Prostate gland (tissue), 2 donors: Measurements from ENCODE around the gene RFT1. TPM values are rescaled to one million over a fixed set of nuclear protein-coding genes. Genes with fewer than 3 reads are reported as not detected.

Source experiments
- DNase-seq: peaks from one replicate; pipeline ENCODE4 v3.0.0-alpha.2; 2019; ENCODE audit warnings: low spot score
- H3K27ac ChIP-seq, 2 donors: fragments of 200-600 bp; sonication (generic); 2 replicates each; pipeline ENCODE4 v1.5.1; 2017 to 2019
- H3K27me3 ChIP-seq: fragments of 200-600 bp; sonication (generic); replicated peaks from 2 replicates; pipeline ENCODE4 v1.5.1; 2019; ENCODE audit not compliant: insufficient read depth
- H3K36me3 ChIP-seq, 2 donors: fragments of 200-600 bp; sonication (generic); 1 replicate in 1 of 2; 2 replicates in 1 of 2; pipeline versions ENCODE4 v1.5.1 to v1.8.1; 2017 to 2019
- H3K4me1 ChIP-seq: fragments of 200-600 bp; sonication (generic); replicated peaks from 2 replicates; pipeline ENCODE4 v1.5.1; 2019
- H3K4me3 ChIP-seq, 2 donors: fragments of 200-600 bp; sonication (generic); 2 replicates each; pipeline ENCODE4 v1.5.1; 2017 to 2019
- H3K9me3 ChIP-seq: fragments of 200-600 bp; sonication (generic); 2 replicates; pipeline ENCODE4 v1.5.1; 2017
- POLR2A ChIP-seq: fragments of 450-650 bp; IDR thresholded peaks from one replicate; pipeline ENCODE4 v1.6.1; 2016; ENCODE audit warnings: antibody characterized with exemption, mild to moderate bottlenecking
- POLR2AphosphoS5 ChIP-seq: sonication (generic); formaldehyde crosslinking; IDR thresholded peaks from one replicate; pipeline ENCODE4 v1.6.1; 2017; ENCODE audit warnings: antibody characterized with exemption
- WGBS: methylation state at CpG from one replicate; pipeline ENCODE4 v1.1.5; 2018; 5-methylcytosine and 5-hydroxymethylcytosine counted together
- intact Hi-C: fragments of 100-400 bp; cut with DNase I; formaldehyde crosslinking; loops from one replicate; pipeline ENCODE4 v1.14.2; 2022
- total RNA-seq, 2 donors: library from RNA; depleted of rRNA; stranded (reverse); fragments of >200 nt; gene quantifications; one replicate each; pipeline ENCODE4 v1.1.0, GENCODE V29; 2016
- TF ChIP-seq, protein P1 (sequence below), 4 experiments: fragments of 200-600 bp in 2 of 4; fragments of 450-650 bp in 2 of 4; sonication (generic) in 2 of 4; IDR thresholded peaks; 1 replicate in 3 of 4; 2 replicates in 1 of 4; pipeline ENCODE4 v1.5.1; 2016 to 2019; ENCODE audit warnings: antibody characterized with exemption in 4 of 4, mild to moderate bottlenecking in 2 of 4, moderate library complexity in 2 of 4

RFT1 gene
- total RNA-seq, 2 donors from 2014 or later = 10.3 to 31.1 TPM

DNA sequence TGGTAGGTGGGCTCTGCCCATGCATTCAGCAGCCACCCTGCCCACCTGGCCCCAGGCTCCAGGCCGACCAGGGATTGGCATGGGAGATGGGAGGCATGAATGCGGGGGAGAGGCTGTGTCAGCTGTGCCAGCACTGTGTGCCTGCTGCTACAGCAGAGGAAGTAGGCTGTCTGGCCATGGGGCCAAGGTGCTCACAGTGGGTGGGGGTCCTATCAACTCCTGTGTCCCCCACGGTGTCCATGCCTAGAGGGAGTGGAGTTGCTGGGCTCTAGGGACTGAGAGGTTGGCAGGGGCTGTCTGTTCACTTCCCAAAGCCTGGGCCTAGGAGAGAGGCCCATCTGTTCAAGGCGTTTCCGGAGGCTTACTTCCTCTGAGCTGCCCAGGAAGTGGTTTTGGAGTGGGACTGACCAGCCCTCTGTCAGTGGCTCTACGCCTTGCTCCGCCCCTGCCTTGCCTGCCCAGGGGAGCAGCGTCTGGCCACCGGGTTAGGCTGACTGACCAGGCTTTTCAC, 36.6 kb upstream of the RFT1 start:
- Histone ChIP-seq H3K36me3 (no peaks in the 10 kb centered on the region), H3K4me1 (peaks cover 40% of the 10 kb centered on the region), H3K9me3 (no peaks in the 10 kb centered on the region), H3K27me3 (no peaks in the 10 kb centered on the region), H3K4me3 (no peak overlapping the region), H3K27ac (peak overlapping the region in 1 of 2 donors; percentile 95)
- no peak for DNase-seq
- 56% methylated on average over 9 of the region's 9 CpGs for WGBS
- TF ChIP-seq, protein P1, sequence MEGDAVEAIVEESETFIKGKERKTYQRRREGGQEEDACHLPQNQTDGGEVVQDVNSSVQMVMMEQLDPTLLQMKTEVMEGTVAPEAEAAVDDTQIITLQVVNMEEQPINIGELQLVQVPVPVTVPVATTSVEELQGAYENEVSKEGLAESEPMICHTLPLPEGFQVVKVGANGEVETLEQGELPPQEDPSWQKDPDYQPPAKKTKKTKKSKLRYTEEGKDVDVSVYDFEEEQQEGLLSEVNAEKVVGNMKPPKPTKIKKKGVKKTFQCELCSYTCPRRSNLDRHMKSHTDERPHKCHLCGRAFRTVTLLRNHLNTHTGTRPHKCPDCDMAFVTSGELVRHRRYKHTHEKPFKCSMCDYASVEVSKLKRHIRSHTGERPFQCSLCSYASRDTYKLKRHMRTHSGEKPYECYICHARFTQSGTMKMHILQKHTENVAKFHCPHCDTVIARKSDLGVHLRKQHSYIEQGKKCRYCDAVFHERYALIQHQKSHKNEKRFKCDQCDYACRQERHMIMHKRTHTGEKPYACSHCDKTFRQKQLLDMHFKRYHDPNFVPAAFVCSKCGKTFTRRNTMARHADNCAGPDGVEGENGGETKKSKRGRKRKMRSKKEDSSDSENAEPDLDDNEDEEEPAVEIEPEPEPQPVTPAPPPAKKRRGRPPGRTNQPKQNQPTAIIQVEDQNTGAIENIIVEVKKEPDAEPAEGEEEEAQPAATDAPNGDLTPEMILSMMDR (IDR thresholded peaks at IDR 0.05) = no peak
- TF ChIP-seq POLR2AphosphoS5 = no peak
- TF ChIP-seq POLR2A = no peak
- intact Hi-C loops = no loop called here

DNA sequence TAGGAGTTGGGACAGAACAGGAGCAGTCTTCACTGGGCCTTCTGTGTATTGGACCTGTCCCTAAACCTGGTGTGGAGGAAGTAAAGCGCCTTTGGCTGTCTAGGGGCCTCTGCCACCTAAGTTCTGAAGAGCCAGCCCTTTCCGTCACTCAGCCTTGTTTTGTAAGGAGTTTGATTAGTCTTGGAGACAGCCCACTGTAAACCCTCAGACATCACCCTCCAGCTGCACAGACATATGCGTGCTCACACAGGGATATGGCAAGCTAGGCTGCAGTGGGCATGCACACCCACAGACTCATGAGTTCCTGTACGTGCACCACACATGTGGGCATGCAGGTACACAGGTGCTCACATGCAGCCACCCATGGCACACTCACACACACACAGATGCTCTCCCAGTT, 36.0 kb upstream of the RFT1 start:
- H3K27me3 ChIP-seq = no peaks in the 10 kb centered on the region
- no peaks in the 10 kb centered on the region for H3K9me3 ChIP-seq
- H3K27ac ChIP-seq = peak overlapping the region in 1 of 2 donors; percentile 95
- peaks cover 40% of the 10 kb centered on the region for H3K4me1 ChIP-seq
- intact Hi-C loops = no loop called here
- no peak overlapping the region for H3K4me3 ChIP-seq
- no peaks in the 10 kb centered on the region for H3K36me3 ChIP-seq
- no peak for DNase-seq
- 88% methylated on average over 4 of the region's 4 CpGs for WGBS
- no peak for TF ChIP-seq POLR2A
- TF ChIP-seq, protein P1 (IDR thresholded peaks at IDR 0.05) = no peak
- TF ChIP-seq POLR2AphosphoS5 = no peak

DNA sequence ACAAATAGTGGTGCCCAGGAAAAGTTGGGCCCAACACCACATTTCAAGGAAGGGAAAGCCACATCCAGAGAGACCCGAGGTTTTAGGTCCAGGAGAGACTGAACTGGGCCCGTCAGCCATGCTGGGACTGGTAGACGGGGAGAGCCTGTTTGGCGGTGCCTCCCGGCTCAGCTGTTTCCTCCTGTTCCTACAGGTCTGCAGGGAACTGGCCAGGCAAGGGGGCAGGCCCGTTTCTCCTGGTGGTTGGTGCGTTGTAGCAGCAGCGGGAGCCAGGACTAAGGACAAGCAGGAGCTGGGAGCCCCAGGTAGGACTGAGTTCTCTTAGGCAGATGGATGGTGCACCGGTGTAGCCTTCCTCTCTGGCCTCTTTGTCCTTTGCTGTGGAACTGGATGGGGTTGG, 34.7 kb upstream of the RFT1 start:
- no peaks in the 10 kb centered on the region for H3K9me3 ChIP-seq
- no peaks in the 10 kb centered on the region for H3K27me3 ChIP-seq
- peak; percentile 77 for DNase-seq
- peak; percentile 72 for TF ChIP-seq POLR2AphosphoS5
- TF ChIP-seq, protein P1 (IDR thresholded peaks at IDR 0.05) = peak in 1 of 4 experiments; percentile 15
- no peak for TF ChIP-seq POLR2A
- peaks cover 42% of the 10 kb centered on the region for H3K4me1 ChIP-seq
- H3K36me3 ChIP-seq = no peaks in the 10 kb centered on the region
- intact Hi-C loops = no loop called here
- peak overlapping the region; percentile 19 to 95 for H3K27ac ChIP-seq
- H3K4me3 ChIP-seq = peak overlapping the region in 1 of 2 donors; percentile 4
- WGBS = 36% methylated on average over 9 of the region's 9 CpGs

DNA sequence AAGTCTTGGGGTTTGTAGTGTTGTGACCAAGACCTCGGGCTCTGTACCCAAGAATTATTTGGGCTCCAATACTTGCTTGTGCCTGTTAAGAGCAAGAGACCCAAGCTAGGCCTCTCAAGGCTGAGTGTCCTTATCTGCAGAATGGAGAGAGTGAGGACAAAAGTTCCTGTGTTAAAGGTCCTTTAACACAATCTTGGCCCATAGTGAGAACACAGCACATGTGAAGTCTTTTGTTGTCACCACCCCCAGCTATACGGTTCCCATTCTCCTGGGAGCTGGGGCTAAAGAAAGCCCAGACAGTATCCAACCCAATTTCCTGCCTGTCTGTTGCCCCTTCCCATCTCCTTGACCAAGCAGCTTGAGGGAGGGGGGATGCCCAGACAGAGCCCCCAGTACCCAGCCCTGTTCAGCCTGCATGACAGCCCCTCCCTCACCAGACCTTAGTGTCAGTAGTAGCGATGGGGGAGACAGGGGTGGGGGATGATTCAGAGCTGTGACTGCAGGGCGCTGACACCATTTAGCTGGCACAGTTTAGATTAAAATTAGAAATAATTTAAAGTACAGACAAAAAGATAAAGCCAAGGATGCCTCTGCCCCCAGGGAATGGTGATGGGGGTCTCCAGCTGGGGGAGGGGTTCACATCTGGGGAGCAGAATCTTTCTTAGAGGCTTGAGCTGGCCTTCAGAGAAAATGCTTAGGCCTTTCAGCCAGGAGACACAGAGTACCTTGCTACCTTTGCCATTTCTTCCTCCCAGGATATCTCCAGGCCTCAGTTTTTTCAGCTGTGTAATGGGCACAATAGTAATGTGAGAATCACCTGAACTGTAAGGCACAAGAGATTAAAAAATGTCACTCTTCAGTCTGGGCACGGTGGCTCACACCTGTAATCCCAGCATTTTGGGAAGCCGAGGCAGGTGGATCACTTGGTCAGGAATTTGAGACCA, 33.5 kb upstream of the RFT1 start:
- Histone ChIP-seq H3K9me3 (no peaks in the 10 kb centered on the region), H3K4me1 (peaks cover 40% of the 10 kb centered on the region), H3K27ac (peak overlapping the region; percentile 92 to 95), H3K4me3 (peak overlapping the region in 1 of 2 donors; percentile 99), H3K27me3 (no peaks in the 10 kb centered on the region), H3K36me3 (no peaks in the 10 kb centered on the region)
- TF ChIP-seq POLR2AphosphoS5 = no peak
- no peak for TF ChIP-seq POLR2A
- TF ChIP-seq, protein P1 (IDR thresholded peaks at IDR 0.05) = no peak
- intact Hi-C loops = no loop called here
- no peak for DNase-seq
- whole genome bisulfite sequencing = 76% methylated on average over 6 of the region's 6 CpGs
